Muscle of leg (tissue), 11 donors: Measurements from ENCODE around the gene IGFBPL1. TPM values are rescaled to one million over a fixed set of nuclear protein-coding genes. Genes with fewer than 3 reads are reported as not detected.
"Not testable (repeated sequence)": the region's sequence is repeated elsewhere in the genome, so short reads cannot be mapped to it uniquely, and the experiment has no call there.

Source experiments
- DNase-seq: peaks from one replicate; pipeline ENCODE4 v3.0.0; 2013
- H3K27ac ChIP-seq: one replicate; pipeline ENCODE4 v1.5.1; 2013; ENCODE audit warnings: mild to moderate bottlenecking, low read length, control low read depth
- H3K27me3 ChIP-seq: one replicate; pipeline ENCODE4 v1.6.1; 2013; ENCODE audit warnings: low read length; ENCODE audit not compliant: control insufficient read depth, insufficient read depth
- H3K36me3 ChIP-seq: one replicate; pipeline ENCODE4 v1.6.1; 2013; ENCODE audit warnings: low read length; ENCODE audit not compliant: control insufficient read depth, insufficient read depth
- H3K4me1 ChIP-seq: one replicate; pipeline ENCODE4 v1.6.1; 2013; ENCODE audit warnings: low read length; ENCODE audit not compliant: control insufficient read depth, insufficient read depth
- H3K4me3 ChIP-seq: one replicate; pipeline ENCODE4 v1.5.1; 2013; ENCODE audit warnings: low read length, control low read depth
- H3K9me3 ChIP-seq: replicated peaks from 2 replicates; pipeline ENCODE4 v1.6.1; 2013; ENCODE audit warnings: low read depth, low read length; ENCODE audit not compliant: control insufficient read depth
- WGBS: methylation state at CpG from one replicate; pipeline ENCODE4 v1.1.5; 2013; ENCODE audit warnings: missing lambda C conversion rate; ENCODE audit not compliant: insufficient coverage; 5-methylcytosine and 5-hydroxymethylcytosine counted together
- polyA plus RNA-seq, 8 donors: library from polyadenylated mRNA; unstranded; fragments of 120-200 nt; gene quantifications; one replicate each; pipeline versions ENCODE4 v1.2.1 to v1.2.3, GENCODE V29; 2013; ENCODE audit warnings: inconsistent platforms in 1 of 8, low replicate concordance in 1 of 8; ENCODE audit not compliant: insufficient read length in 8 of 8, insufficient read depth in 1 of 8
- total RNA-seq: library from RNA; stranded (reverse); fragments of 120-200 nt; gene quantifications from one replicate; pipeline ENCODE4 v1.2.4, GENCODE V29; 2013

IGFBPL1 gene
- total and polyA plus RNA-seq, 9 donors = 0.53 to 1.5 (median 0.84) TPM

- Histone ChIP-seq H3K36me3 (no peaks in the 10 kb centered on the region), H3K9me3 (peaks cover 5% of the 10 kb centered on the region), H3K27me3 (no peaks in the 10 kb centered on the region), H3K4me3 (no peak overlapping the region), H3K4me1 (peaks cover 35% of the 10 kb centered on the region), H3K27ac (peak overlapping the region; percentile 59)
- DNase-seq = peak; percentile 51
- WGBS = 50% methylated on average over 6 of the region's 8 CpGs
Observed at GRCh38 chr9:38380872-38381534, 43.3 kb downstream of the IGFBPL1 start.

GRCh38 chr9:38380230-38380871, 43.9 kb downstream of the IGFBPL1 start:
- WGBS = 70% methylated on average over 4 of the region's 6 CpGs
- Histone ChIP-seq H3K27me3 (no peaks in the 10 kb centered on the region), H3K36me3 (no peaks in the 10 kb centered on the region), H3K4me1 (peaks cover 29% of the 10 kb centered on the region), H3K27ac (peak overlapping the region; percentile 1), H3K9me3 (peaks cover 5% of the 10 kb centered on the region), H3K4me3 (no peak overlapping the region)
- peak; percentile 46 for DNase-seq

- DNase-seq, H3K27me3 ChIP-seq, H3K9me3 ChIP-seq, H3K36me3 ChIP-seq, H3K4me3 ChIP-seq, H3K27ac ChIP-seq: not testable (repeated sequence)
- peaks cover 29% of the 10 kb centered on the region for H3K4me1 ChIP-seq
- 87% methylated on average over 30 of the region's 42 CpGs for WGBS
Observed at GRCh38 chr9:38377336-38378083, 46.7 kb downstream of the IGFBPL1 start.

- DNase-seq = no peak
- H3K27ac ChIP-seq = no peak overlapping the region
- H3K4me1 ChIP-seq = peaks cover 20% of the 10 kb centered on the region
- H3K36me3 ChIP-seq = no peaks in the 10 kb centered on the region
- no peak overlapping the region for H3K4me3 ChIP-seq
- WGBS = 23% methylated on average over 5 of the region's 9 CpGs
- no peaks in the 10 kb centered on the region for H3K9me3 ChIP-seq
- no peaks in the 10 kb centered on the region for H3K27me3 ChIP-seq
Observed at GRCh38 chr9:38376021-38376670, 48.1 kb downstream of the IGFBPL1 start.

GRCh38 chr9:38375572-38375963, 48.7 kb downstream of the IGFBPL1 start:
- Histone ChIP-seq H3K4me3 (no peak overlapping the region), H3K9me3 (no peaks in the 10 kb centered on the region), H3K27ac (no peak overlapping the region), H3K36me3 (no peaks in the 10 kb centered on the region), H3K27me3 (no peaks in the 10 kb centered on the region), H3K4me1 (peaks cover 14% of the 10 kb centered on the region)
- no peak for DNase-seq
- WGBS = 75% methylated on average over 3 of the region's 10 CpGs

- WGBS = 0% methylated on average over 1 of the region's 5 CpGs
- no peaks in the 10 kb centered on the region for H3K9me3 ChIP-seq
- no peak for DNase-seq
- H3K4me3 ChIP-seq = no peak overlapping the region
- peaks cover 11% of the 10 kb centered on the region for H3K4me1 ChIP-seq
- H3K27me3 ChIP-seq = no peaks in the 10 kb centered on the region
- no peak overlapping the region for H3K27ac ChIP-seq
- H3K36me3 ChIP-seq = no peaks in the 10 kb centered on the region
Observed at GRCh38 chr9:38374847-38375571, 49.2 kb downstream of the IGFBPL1 start.

GRCh38 chr9:38373679-38374078, 50.6 kb downstream of the IGFBPL1 start:
- Histone ChIP-seq H3K36me3 (no peaks in the 10 kb centered on the region), H3K27me3 (no peaks in the 10 kb centered on the region), H3K4me3 (no peak overlapping the region), H3K27ac (no peak overlapping the region), H3K9me3 (no peaks in the 10 kb centered on the region), H3K4me1 (peaks cover 5% of the 10 kb centered on the region)
- no peak for DNase-seq
- WGBS = no CpG with 5 or more reads among the region's 3 CpGs

- Histone ChIP-seq H3K27me3 (no peaks in the 10 kb centered on the region), H3K36me3 (no peaks in the 10 kb centered on the region), H3K9me3 (no peaks in the 10 kb centered on the region), H3K4me1 (peaks cover 5% of the 10 kb centered on the region), H3K4me3 (no peak overlapping the region), H3K27ac (no peak overlapping the region)
- peak; percentile 44 for DNase-seq
- WGBS = 28% methylated on average over 4 of the region's 10 CpGs
Observed at GRCh38 chr9:38372762-38373619, 51.3 kb downstream of the IGFBPL1 start.

- Histone ChIP-seq H3K27ac (no peak overlapping the region), H3K27me3 (no peaks in the 10 kb centered on the region), H3K4me3 (no peak overlapping the region), H3K4me1 (peaks cover 5% of the 10 kb centered on the region), H3K9me3 (no peaks in the 10 kb centered on the region), H3K36me3 (no peaks in the 10 kb centered on the region)
- no peak for DNase-seq
- no CpG with 5 or more reads among the region's 2 CpGs for WGBS
Observed at GRCh38 chr9:38371495-38371894, 52.8 kb downstream of the IGFBPL1 start.
